NCI-H1694 (cell line): Measurements from ENCODE around the gene SMURF1.

Experiments used
- DNase-seq: peaks from one replicate; lab custom pipeline; 2025; lab: John Stamatoyannopoulos, UW

The SMURF1 gene

DNA sequence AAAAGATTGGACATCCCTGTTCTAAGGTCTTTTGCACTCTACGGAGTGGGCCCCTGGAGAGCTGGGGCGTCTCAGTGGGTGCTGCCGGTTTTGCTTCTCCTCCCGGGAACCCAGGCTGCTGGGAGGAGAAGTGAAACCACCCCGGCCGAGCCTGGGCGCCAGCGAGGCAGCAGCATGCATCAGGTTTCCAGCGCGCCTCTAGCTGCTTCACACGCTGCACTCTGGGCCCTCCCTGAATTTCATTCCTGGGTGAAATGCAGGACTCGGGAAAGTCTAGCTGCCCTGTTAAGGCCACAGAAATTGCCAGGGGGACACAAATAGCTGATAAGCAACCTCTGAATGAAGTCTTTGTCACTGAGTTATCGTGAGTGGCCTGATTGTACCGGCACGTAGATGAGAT is 138.1 kb downstream of the SMURF1 start:
- no peak for DNase-seq

DNA sequence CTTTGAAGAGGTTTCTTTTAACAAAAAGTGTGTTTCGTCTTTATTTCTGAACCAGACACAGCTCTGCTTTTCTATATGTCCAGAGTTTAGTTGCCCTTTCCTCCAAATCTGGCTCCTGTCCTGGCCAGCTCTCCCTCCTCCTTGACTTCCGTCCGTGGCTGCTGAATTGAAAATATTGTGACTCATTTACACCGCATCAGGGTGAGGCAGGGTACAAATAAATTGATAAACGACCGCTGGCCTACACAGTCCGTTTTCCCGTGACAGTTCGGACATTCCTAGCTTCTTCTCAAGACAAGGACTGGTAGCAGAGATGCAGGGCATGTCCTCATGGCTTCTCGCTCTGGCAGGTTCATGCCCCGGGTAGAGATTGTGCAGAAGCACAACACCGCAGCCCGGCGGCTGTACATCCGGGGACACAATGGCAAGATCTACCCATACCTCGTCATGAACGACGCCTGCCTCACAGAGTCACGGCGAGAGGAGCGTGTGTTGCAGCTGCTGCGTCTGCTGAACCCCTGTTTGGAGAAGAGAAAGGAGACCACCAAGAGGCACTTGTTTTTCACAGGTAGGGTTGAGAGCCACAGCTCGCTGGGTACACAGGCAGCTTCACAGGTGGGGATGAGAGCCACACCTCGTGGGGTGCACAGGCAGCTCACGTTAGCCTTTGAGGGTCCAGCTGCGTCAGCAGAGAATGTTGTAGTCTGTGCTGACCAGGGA is 139.0 kb downstream of the SMURF1 start:
- DNase-seq, result no peak

DNA sequence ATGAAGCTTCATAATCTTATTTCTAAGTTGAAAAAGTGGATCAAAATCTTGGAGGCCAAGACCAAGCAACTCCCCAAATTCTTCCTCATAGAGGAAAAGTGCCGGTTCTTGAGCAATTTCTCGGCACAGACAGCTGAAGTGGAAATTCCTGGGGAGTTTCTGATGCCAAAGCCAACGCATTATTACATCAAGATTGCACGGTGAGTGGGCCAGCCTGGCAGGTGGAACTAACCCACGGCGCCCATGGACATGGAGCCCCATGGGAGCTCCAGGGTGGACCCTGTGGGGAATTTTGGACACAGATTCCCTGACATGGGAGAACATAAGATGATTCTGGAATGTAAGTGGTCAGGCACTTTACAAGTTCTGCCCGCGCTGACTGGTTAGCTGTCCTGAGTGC is 139.7 kb downstream of the SMURF1 start:
- no peak for DNase-seq

DNA sequence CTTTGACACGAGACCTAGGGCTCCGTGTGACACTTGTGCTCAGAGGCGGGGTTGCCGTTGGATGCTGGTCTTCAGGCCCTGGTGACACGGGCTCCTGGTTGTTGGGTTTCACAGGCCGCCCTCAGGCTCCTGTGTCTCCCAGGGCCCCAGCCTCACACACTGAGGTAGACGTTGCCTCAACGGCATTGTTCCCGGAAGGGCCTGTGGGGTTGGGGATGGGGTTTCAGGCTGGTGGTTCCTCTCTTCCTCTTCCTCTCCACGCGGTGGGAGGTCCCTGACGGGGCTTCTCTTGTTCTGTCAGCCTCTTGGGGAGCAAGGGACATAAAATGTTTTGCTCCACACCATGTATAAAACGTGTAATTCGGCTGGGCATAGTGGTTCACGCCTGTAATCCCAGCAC is 140.5 kb downstream of the SMURF1 start:
- no peak for DNase-seq

DNA sequence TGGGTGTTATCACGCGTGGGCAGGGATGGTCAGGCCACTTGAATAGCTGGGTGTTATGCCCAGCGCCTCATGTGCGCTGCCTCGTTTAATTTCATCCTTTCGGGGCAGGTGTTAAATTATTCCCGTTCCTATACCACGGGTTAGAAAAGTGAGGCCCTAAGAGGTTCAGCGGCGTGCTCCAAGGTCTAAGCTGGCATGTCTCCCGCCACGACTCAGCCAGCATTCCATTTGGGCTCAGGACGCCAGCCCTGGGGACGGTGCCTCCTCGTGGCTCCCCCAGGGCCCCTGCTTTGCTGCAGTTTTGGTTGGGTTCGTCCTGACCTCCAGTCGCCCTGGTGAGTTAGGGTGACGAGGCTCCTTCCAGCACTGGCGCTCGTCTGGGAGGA is 141.1 kb downstream of the SMURF1 start:
- no peak for DNase-seq

DNA sequence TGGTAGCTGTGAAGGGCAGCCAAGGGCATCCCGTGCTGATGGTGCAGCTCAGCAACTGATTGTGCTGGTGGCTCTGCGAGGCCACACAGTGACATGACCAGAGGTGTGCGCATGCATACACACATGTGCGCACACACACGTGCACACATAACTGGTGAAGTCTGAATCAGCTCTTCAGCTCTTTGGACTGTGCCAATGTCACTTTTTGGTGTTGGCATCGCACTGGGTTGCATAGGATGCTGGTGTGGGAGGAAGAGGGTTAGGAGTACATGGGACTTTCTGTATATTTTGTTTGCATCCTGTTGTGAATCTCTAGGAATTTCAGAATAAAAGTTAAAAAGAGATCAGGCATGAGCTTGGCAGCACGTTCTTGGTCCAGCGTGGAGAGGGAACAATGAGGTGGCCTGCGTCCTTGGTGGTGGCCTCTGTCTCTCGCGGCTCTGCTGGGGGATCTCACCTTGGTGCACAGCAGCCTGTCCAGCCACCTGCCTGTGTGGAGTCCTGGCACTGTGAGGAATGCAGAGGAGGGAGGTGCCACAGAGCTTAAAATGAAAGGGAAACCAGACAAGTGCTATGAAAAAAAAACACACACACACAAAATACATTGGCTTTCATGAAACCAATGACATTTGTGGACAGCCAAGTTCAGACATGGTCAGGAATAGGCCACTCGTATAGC is 141.6 kb downstream of the SMURF1 start:
- no peak for DNase-seq

DNA sequence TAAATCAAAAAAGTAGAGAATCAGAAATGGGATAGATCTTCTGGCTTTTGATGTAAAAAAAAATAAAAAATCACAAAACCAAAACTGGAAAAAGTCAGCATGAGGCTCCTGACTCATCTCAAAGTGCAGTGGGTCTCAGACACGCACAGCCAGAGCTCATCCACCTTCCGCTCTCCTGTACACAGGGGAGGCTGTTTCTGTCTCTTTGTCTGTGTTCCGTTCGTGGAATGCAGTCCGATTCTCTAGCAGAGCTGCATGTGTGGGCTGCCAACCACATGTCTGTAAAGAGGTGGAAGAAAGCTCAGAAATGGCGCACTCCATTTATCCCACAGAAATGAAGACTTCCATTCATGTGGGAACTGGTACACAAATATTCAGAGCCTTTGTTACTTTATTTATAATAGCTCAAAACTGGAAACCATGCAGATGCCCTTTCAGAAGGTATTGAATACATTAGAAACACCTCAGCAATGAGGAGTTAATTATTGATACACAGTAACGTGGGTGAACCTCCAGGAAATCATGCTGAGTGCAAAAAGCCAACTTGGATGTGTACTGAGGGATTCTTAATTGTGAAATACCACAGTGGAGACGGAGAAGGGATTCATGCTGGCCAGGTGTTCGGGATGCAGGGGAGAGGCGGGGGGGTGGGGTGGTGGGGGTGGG is 142.3 kb downstream of the SMURF1 start:
- DNase-seq, result no peak

DNA sequence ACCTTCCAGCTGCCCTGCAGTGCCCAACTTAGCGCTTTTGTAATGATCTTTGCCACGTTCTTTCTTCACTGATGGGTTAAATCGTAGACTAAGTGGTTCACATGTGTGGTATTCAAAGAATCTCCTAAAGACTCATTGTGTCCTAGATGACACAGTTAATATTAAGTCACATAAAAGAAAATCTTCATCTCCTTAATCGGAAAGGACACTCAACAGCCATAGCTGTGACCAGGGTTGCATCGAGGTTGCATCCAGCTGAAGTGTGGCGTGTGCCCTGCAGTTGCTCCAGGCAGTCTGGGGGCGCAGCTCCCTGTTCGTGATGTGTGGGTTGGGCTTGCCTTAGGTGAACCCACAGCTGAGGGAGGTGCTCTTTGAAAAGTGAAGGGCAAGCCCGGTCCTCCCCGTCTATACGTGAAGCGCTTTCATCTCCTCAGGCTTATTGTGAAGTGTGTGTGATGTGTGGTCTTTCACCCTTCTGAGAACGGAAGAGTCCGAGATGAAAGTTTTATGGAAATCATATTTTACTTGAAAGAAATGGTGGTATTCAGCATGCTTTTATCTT is 142.9 kb downstream of the SMURF1 start:
- DNase-seq, result no peak

DNA sequence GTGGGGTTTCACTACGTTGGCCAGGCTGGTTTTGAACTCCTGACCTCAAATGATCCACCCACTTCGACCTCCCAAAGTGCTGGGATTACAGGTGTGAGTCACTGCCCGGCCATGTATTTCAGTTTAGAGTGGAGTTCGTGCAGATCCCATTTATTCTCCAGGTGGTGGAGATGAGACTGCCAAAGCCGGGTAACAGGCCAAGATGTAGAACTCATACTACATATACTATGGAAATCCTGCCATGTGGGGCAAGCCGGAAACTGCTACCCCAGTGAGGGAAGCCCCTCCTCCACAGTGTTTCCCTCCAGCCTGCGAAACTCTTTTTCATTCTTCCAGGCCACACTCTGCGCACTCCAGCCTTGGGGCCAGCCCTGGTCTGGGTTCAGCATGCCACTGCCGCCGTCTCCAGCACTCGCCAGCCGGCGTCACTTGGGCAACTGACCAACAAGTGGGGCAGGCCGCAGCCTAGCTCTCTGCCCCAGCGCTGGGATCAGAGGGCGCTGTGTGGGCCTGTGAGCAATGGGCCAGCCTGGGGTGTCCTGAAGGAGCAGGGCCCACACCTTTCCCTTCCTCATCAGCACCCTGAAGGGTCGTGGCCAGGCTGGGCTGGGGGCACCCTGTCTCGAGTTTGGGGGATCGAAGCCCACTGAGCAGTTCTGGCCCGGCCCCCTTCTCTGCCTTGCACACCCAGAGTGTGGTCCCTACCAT is 143.6 kb downstream of the SMURF1 start:
- no peak for DNase-seq

DNA sequence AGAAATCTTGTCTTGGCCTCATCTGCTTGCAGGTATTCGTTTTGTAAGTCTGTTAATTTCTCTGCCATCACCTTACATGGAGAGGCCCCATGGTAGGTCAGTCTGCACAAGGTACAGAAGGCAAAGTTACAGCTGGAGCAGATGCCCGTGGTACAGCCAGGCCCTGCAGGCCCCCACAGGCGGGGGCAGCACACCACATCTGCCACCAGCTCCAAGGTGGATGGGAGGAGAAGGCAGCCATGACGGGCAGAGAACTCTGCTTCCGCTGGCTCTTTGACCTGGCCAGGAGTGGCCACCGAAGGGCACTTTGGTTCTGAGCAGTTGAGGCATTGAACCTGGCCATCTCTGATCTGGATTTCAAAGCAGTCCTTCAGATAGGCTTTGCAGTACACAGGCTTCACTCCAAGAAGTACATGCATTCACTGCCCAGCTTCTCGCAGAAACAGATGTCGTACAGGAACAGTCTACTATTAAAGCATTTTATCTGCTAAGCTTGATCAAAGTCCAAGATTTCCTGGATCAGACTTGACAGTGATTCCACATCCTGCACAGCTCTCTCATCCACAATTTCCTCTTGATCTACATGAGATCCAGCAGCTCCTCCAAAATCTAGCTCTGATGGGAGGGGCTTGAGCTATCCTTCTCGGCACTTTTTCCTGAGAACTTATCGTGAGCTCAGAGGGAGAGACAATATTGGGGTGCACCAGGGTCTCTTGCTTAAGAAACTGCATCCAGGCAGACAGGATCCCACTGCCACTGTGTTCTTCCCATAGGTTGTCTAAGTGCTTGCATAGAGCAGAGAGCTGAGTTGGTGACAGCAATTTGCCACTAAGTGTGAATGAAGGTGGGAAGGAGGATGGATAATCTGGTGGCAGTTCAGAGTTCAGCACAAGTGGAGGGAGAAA is 144.8 kb downstream of the SMURF1 start:
- no peak for DNase-seq

DNA sequence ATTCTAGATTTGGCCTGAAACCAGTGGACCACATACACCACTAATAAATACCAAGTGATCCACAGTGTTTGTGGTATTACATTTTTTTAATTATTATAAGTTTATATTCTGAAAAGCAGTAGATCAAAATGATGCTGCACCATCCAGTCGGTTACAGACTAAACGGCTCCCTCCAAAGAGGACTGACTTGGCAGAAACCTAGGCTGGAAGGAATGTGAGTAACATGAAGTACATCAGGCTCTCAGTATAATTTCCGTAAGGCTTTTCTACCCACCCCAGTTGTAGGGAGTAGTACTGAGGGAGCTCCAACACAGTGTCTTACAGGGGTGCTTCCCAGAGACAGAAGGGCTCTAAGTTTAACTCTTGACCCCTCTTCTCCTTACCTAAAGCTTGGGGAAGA is 146.1 kb downstream of the SMURF1 start:
- no peak for DNase-seq

DNA sequence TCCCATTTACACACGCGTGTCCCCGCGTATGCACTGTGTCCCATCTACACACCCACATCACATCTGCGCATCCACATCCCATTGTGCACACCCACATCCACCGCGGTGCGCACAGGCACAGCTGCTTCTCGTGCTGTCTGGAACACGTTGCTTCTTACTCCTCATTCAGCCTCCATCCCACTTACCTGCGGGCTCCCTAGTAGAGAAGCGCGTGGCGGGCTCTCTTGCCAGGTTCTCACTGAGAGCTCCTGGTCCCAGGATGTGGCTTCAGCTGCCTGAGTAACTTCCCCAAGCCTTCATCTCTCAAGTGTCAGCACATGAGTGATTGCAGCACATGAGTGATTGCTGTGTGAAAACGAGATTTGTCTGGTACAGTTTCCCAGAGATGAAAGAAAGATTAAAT is 147.8 kb downstream of the SMURF1 start:
- no peak for DNase-seq

DNA sequence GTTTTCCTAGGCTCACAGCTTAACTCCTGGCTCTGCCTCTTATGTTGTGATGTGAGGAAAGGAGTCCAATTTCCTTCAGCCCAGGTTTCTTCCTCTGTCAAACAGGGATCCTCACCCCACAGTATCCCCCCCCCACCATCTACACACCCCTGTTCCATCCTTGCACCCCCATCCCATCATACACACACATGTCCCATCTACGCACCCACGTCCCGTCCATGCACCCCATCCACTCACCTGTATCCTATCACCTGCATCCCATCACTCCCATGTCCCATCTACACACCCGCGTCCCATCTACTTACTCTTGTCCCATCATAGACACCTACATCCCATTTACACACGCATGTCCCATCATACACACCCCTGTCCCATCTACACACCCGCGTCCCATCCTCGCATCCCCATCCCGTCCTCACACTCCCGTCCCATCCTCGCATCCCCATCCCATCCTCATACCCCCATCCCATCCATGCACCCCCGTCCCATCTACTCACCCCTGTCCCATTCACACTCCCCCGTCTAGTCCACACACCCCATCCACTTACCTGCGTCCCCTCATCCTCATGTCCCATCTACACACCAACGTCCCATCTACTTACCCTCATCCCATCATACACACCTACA is 148.3 kb downstream of the SMURF1 start:
- DNase-seq, result no peak

DNA sequence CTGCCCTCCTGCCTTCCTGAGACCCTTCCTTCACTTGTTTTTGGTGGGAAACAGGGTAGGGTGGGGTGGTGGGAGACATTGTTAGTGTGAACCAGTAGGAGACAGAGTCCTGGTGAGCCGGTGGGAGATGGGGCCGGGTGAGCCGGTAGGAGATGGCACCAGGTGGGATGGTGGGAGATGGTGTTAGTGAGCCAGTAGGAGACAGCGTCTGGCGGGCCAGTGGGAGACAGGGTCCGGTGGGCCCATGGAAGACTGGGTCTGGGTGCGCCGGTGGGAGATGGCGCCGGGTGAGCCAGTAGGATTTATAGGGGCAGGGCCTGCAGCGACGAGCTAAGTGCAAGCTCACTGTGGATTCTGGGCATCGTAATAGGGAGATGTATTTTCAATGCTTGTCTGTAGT is 148.8 kb downstream of the SMURF1 start:
- no peak for DNase-seq

DNA sequence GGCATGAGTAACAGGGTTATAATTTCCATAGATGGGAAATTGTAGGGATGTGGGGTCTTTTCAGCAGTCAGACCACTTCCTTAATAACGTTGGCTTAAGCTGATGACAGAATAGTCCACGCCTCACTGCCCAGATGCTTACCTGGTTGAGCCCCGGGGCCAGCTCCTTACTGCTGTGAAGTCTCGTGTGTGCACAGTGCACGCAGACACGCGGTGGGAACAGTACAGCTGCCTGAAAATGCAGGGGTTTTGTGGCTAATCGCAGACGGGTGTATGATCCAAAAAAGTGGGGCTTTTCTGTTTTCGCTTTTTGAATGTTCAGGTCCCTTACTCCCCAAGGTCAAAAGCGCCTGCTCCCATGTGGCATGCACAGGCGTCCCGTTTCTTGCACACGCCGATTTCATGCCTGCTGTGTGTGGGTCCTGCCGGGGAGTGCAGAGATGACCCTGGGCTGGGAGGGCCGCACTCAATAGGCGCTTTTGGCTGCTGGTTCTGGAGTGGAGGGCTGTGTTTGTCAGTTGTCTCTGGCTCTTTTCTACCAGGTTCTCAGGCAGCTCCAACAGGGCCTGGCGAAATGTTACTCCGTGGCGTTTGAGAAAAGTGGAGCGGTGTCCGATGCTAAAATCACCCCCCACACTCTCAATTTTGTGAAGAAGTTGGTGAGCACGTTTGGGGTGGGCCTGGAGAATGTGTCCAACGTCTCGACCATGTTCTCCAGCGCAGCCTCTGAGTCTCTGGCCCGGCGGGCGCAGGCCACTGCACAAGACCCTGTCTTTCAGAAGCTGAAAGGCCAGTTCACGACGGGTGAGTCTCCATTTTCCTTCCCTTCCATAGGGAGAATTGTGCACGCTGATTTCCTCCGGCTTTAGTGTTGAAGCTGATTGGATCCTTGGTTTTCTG is 149.6 kb downstream of the SMURF1 start:
- DNase-seq, result no peak

DNA sequence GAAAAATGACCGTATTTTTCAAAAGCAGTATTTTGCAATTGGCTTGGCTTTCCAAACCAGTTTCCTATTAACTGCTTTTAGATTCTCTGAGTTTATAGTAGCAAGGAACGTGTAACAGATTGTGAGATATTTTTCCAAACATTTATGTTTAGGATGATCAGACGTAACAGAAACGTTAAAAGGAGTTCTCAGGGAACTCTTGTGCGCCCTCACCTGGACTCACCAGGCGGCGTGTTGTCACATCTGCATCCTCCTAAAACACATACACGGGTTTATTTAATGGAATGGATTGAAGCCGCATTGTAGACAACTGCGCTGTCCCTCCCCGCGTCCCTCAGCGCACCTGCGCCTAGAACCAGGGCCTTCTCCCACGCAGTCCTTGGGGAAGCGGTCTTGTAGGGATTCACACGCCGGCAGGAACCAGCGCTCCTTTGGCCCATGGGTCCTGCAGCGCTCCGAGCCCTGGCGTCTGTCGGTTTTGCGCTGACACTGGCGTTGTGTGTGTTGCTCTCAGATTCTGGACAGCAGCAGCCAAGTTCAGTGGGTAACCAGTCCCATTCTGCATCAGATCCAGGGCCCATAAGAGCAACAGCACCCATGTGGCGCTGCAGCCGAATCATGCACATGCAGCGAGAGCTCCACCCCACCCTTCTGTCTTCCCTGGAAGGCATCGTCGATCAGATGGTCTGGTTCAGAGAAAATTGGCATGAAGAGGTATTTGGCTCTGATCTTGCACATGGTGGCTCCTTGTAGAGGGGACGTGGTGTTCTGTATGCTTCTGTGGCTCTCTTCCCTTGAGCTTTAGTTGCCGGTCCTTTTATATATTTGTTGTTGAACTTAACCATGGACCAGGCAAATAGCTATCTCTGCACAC is 150.6 kb downstream of the SMURF1 start:
- DNase-seq, result no peak

DNA sequence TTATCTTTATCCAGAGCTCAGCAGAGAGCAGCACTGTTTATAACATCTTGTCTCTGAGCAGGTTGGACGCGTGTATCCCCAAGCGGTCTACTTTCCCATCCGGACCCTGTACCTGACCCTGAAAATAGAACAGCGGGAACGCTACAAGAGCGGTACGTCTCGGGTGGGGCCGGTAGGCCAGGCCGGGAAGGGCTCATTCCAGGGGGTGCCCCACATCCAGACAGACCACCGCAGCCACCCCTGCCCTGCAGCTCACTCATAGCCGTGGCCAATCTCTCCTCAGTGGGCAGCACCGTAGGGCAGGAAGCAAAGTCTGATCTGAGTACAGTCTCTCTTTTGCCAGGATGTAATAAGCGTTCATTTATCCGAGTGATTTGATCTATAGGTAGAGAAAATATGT is 151.8 kb downstream of the SMURF1 start:
- no peak for DNase-seq

DNA sequence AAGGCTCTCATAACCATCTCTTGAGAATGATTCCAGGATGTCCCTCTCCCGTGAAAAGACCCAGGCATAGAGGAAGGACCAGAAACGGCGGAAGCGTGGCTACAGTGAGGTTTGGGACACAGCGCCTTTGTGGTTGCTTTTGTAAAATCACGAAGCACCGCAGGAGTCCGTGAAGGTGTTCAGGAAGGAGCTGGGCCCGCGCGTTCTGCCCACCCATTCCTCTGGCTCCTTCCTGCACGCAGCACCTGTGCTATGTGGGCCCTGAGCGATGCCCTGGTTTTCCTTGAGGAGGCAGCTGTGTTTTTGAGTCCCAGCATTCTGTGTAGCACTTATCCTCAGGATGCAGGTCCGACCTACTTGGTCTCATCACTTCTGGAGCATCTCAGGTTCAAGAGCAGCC is 152.8 kb downstream of the SMURF1 start:
- DNase-seq, result no peak

DNA sequence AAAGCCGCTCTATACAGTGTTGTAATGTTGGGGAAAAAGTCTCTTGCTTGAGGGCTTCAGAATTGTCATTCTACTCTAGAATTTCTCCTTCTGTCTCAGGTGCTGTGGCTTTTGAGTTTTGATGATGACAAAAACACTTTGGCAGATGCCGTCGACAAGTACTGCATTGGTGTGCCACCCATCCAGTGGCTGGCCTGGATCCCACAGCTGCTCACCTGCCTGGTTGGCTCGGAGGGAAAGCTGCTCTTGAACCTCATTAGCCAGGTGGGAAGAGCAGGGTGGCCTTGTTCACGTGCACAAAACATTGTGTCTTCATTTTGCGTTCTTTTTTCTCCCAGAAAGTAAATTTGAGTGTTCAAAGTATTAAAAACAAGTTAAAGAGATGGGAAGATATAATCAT is 153.6 kb downstream of the SMURF1 start:
- no peak for DNase-seq
